ENCODE data around the gene HYAL1. TPM values are rescaled to one million over a fixed set of nuclear protein-coding genes. Genes with fewer than 3 reads are reported as not detected.

HYAL1 gene
- total RNA-seq, 1 experiment from 2014 or later, result 0.37 TPM

- H3K27me3 ChIP-seq (replicated peaks; ENCODE audit: insufficient read depth, low read depth, low read length, poor library complexity), result no peaks in the 10 kb centered on the region
- peaks cover 9% of the 10 kb centered on the region for H3K4me1 ChIP-seq (ENCODE audit: insufficient read depth, low read length, poor library complexity, severe bottlenecking)
- no peak overlapping the region for H3K4me3 ChIP-seq (ENCODE audit: low read depth, low read length, poor library complexity, severe bottlenecking)
- no peaks in the 10 kb centered on the region for H3K9me3 ChIP-seq (ENCODE audit: low read depth, low read length, poor library complexity, severe bottlenecking)
- ChIA-PET CTCF (no interaction called here), POLR2A (ENCODE audit: low non-redundant PET) (no interaction called here)
- no peaks in the 10 kb centered on the region for H3K36me3 ChIP-seq (ENCODE audit: insufficient read depth, low read length, poor library complexity, severe bottlenecking)
- no peak for TF ChIP-seq CTCF (conservative IDR thresholded peaks at IDR 0.05; ENCODE audit: low read depth, low read length)
- no peak for TF ChIP-seq EZH2 (IDR thresholded peaks at IDR 0.05; ENCODE audit: borderline replicate concordance, low read depth, low read length, poor library complexity, severe bottlenecking)
- intact Hi-C loops (cut with micrococcal nuclease; ENCODE audit: unreplicated experiment), result no loop called here
- no peak for DNase-seq (ENCODE audit: low spot score)
- no peak overlapping the region for H3K27ac ChIP-seq (ENCODE audit: low read depth, low read length, poor library complexity, severe bottlenecking)
- no TSS peak for BruUV-seq (replicated peaks)
Measured at GRCh38 chr3:50250514-50250913, 52.9 kb downstream of the HYAL1 start.

Other genes starting within 250 kb of the HYAL1 start
- 80.6 and 89.7 TPM in 2 replicates for gene RBM5, start 214.7 kb downstream of the HYAL1 start, total RNA-seq (2021)
- 3.9 and 7.8 TPM in 2 replicates for gene SEMA3F, start 148.2 kb downstream of the HYAL1 start, total RNA-seq (2021)
- gene GNAT1, start 112.0 kb downstream of the HYAL1 start, total RNA-seq (2021), result not detected in 2 replicates
- gene SLC38A3, start 98.3 kb downstream of the HYAL1 start, total RNA-seq (2021), result 0.31 TPM in 1 of 2 replicates, not detected in the other
- 115 and 124 TPM in 2 replicates for gene GNAI2, start 67.4 kb downstream of the HYAL1 start, total RNA-seq (2021)
- gene SEMA3B, start 34.4 kb downstream of the HYAL1 start, total RNA-seq (2021), result 0.43 and 2.0 TPM in 2 replicates
- gene LSMEM2, start 24.5 kb downstream of the HYAL1 start, total RNA-seq (2021), result not detected in 2 replicates
- 62.2 and 77.4 TPM in 2 replicates for gene IFRD2, start 11.1 kb downstream of the HYAL1 start, total RNA-seq (2021)
- gene HYAL3, start 4.2 kb downstream of the HYAL1 start, total RNA-seq (2021), result 3.0 and 3.7 TPM in 2 replicates
- 5.3 and 7.0 TPM in 2 replicates for gene NAA80, start 4.2 kb downstream of the HYAL1 start, total RNA-seq (2021)
- 17.7 and 18.1 TPM in 2 replicates for gene HYAL2, start 19.2 kb upstream of the HYAL1 start, total RNA-seq (2021)
- gene TUSC2, start 24.6 kb upstream of the HYAL1 start, total RNA-seq (2021), result 14.6 and 15.2 TPM in 2 replicates
- 10.2 and 14.4 TPM in 2 replicates for gene RASSF1, start 37.3 kb upstream of the HYAL1 start, total RNA-seq (2021)
- gene ZMYND10, start 42.2 kb upstream of the HYAL1 start, total RNA-seq (2021), result 0.67 and 1.0 TPM in 2 replicates
- 15.2 and 16.0 TPM in 2 replicates for gene NPRL2, start 47.2 kb upstream of the HYAL1 start, total RNA-seq (2021)
- gene CYB561D2, start 47.3 kb upstream of the HYAL1 start, total RNA-seq (2021), result 7.9 and 8.2 TPM in 2 replicates
- 17.3 and 19.4 TPM in 2 replicates for gene TMEM115, start 55.9 kb upstream of the HYAL1 start, total RNA-seq (2021)
- gene CACNA2D2, start 200.1 kb upstream of the HYAL1 start, total RNA-seq (2021), result 0.17 and 0.68 TPM in 2 replicates

Measured in A673 (cell line).